Esophagus squamous epithelium (tissue), 4 donors: ENCODE data around the gene STYX.

Experiments
- POLR2A ChIP-seq, 4 donors: fragments of 450-650 bp; IDR thresholded peaks; one replicate each; pipeline ENCODE4 v1.6.1; 2017; ENCODE audit warnings: antibody characterized with exemption in 4 of 4, mild to moderate bottlenecking in 4 of 4, moderate library complexity in 3 of 4
- TF ChIP-seq, protein P1 (sequence below), 6 experiments: fragments of 450-650 bp in 4 of 6; fragments of 200-600 bp in 2 of 6; sonication (generic) in 2 of 6; IDR thresholded peaks; one replicate each; pipeline ENCODE4 v1.5.1; 2016 to 2019; ENCODE audit warnings: antibody characterized with exemption in 6 of 6, mild to moderate bottlenecking in 4 of 6, moderate library complexity in 4 of 6

DNA sequence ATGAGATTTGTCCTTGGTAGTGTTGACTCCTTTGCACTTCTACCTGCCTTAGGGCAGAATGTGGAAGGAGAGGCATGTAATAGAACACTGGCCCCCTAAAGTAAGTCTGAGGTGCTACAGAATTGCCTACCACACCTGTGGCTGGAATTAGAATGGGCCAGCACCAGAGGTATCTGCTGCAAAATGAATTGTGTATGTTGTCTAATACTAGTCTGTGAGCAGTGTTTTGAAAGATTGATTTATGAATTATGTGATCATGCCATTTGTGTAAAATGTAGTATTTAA is 5.7 kb upstream of the STYX start:
- TF ChIP-seq, protein P1, sequence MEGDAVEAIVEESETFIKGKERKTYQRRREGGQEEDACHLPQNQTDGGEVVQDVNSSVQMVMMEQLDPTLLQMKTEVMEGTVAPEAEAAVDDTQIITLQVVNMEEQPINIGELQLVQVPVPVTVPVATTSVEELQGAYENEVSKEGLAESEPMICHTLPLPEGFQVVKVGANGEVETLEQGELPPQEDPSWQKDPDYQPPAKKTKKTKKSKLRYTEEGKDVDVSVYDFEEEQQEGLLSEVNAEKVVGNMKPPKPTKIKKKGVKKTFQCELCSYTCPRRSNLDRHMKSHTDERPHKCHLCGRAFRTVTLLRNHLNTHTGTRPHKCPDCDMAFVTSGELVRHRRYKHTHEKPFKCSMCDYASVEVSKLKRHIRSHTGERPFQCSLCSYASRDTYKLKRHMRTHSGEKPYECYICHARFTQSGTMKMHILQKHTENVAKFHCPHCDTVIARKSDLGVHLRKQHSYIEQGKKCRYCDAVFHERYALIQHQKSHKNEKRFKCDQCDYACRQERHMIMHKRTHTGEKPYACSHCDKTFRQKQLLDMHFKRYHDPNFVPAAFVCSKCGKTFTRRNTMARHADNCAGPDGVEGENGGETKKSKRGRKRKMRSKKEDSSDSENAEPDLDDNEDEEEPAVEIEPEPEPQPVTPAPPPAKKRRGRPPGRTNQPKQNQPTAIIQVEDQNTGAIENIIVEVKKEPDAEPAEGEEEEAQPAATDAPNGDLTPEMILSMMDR (IDR thresholded peaks at IDR 0.05) = no peak
- TF ChIP-seq POLR2A (IDR thresholded peaks at IDR 0.05) = no peak
